ENCODE results near the gene LRRC4B.

GRCh38 chr19:50580240-50580639 is 12.0 kb upstream of the LRRC4B start:
- TF ChIP-seq CTCF (IDR thresholded peaks at IDR 0.05) (no peak), POLR2A (IDR thresholded peaks at IDR 0.05) (no peak)

All from heart left ventricle (tissue), 13 donors.